ENCODE data around the gene OR6C68.
"Not testable (repeated sequence)": the region's sequence is repeated elsewhere in the genome, so short reads cannot be mapped to it uniquely, and the experiment has no call there.

The OR6C68 gene

DNA sequence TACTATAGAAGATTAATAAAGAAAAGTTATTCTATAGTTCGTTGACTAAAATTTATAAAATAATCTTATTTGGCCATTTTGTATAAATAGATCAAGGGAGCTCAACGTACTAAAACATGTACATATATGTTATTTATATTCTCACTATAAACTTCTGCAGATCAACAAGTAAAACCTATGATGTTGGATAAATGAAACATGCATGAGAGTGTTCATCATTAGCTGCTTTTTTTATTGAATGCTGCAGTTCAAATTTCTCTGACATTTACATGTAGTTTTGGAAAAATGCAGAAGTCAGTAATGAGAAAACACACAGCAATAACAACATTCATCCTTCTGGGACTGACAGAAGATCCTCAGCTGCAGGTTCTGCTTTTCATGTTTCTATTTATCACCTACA is at the start of gene OR6C68:
Gene OR6C68, plus strand, starts transcription at position 301 of the 400 bp plus-strand sequence. Its CDS starts 0 bp downstream, at position 301.
- FAIRE-seq = no peak

GRCh38 chr12:55443776-55444175 is 48.4 kb upstream of the OR6C68 start, which contains the start of gene OR6C2:
Gene OR6C2, plus strand, starts transcription at chr12:55444076. Its CDS starts 8,138 bp downstream, at chr12:55452214.
- no peak for FAIRE-seq

DNA sequence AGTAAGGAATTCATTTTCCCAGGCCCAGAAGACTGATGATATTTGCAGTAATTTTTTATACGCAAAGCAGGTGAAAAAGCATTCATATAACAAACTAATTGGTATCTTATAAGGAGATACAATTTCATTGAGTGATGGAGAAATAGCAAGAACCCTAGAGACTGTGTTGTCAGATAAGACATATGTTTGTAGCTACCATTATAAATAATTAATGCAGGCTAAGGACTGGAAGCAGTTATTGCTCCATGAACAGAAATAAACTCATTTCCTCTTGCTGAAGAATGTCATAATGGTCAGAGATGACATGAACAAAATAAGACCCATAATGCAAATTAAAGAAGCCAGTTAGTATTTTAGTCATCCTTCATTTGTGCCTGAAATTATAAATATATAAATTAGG is 46.8 kb upstream of the OR6C68 start:
- no peak for FAIRE-seq

- FAIRE-seq = no peak
These were observed 45.9 kb upstream of the OR6C68 start for GRCh38 chr12:55446326-55446725.

DNA sequence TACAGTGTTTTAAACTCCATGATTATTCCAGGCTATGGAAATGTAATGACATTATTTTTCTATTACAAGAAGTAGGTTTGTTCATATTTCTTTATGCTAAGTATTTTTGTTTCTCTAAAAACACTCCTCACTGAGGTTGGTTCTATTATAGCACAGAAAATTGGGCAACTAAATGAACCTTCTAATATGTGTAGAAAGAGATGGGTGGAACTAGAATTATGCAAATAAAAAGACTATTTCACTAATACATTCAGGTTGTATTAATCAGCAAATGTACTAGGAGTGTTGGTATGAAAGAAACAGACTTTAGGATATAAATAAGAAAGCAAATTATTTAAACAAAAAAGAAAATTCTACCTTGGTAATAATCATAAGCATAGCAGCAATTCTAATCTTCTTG is 43.4 kb upstream of the OR6C68 start:
- FAIRE-seq = no peak

DNA sequence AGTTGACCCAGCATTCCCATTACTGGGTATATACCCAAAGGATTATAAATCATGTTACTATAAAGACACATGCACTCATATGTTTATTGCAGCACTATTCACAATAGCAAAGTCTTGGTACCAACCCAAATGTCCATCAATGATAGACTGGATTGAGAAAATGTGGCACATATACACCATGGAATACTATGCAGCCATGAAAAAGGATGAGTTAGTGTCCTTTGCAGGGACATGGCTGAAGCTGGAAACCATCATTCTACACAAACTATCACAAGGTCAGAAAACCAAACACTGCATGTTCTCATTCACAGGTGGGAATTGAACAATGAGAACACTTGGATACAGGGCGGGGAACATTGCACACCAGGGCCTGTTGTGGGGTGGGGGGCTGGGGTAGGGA is 27.3 kb upstream of the OR6C68 start:
- not testable (repeated sequence) for FAIRE-seq

DNA sequence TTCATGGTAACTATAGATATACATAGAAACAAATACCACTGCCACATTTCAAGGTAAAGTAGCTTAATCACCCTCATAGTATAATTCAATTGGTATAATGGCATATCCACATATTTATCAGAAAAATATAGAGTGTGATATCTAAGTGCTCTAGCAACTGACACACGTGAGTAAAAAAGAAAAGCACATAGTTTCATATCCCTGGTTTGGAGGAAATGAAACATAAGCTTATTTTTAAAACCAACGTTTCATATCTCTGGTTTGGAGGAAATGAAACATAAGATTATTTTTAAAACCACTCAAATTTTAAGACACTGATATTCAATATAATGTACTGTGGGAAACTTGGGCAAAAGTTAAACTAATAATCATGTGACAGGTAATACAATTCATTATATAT is 24.3 kb upstream of the OR6C68 start:
- no peak for FAIRE-seq

- no peak for FAIRE-seq
These were observed 22.9 kb upstream of the OR6C68 start for GRCh38 chr12:55469291-55469690.

GRCh38 chr12:55470088-55470829 is 21.9 kb upstream of the OR6C68 start, which contains the start of gene OR6C70:
Gene OR6C70, minus strand, starts transcription at chr12:55470138. Its CDS starts 0 bp downstream, at chr12:55470138.
- no peak for FAIRE-seq

GRCh38 chr12:55472264-55472663 is 19.9 kb upstream of the OR6C68 start:
- FAIRE-seq = no peak

- not testable (repeated sequence) for FAIRE-seq
These were observed 13.0 kb upstream of the OR6C68 start for GRCh38 chr12:55479136-55479535.

DNA sequence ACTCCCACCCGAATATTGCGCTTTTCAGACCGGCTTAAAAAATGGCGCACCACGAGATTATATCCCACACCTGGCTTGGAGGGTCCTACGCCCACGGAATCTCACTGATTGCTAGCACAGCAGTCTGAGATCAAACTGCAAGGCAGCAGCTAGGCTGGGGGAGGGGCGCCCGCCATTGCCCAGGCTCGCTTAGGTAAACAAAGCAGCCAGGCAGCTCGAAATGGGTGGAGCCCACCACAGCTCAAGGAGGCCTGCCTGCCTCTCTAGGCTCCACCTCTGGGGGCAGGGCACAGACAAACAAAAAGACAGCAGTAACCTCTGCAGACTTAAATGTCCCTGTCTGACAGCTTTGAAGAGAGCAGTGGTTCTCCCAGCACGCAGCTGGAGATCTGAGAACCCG is 7.9 kb upstream of the OR6C68 start:
- FAIRE-seq = not testable (repeated sequence)

DNA sequence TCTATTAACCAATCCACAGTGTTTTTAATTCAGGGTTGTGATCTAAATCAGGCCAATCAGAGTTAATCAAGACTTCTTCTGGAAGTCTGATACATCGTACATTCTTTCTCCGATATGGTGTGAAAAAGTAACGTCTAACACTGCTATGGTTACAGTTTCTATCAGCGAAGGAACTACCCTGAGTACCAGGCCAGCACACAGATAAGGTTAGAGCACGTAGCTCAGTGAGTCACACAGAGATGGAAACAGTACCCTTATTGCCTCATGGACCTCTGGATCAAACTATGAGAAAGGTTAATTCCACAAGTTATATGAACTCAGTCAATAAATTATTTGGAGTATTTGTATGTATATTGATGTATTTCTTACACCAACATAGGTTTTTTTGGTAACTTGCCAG is 3.3 kb downstream of the OR6C68 start:
- FAIRE-seq = no peak

- FAIRE-seq = no peak
These were observed 7.1 kb downstream of the OR6C68 start for GRCh38 chr12:55499231-55499630.

DNA sequence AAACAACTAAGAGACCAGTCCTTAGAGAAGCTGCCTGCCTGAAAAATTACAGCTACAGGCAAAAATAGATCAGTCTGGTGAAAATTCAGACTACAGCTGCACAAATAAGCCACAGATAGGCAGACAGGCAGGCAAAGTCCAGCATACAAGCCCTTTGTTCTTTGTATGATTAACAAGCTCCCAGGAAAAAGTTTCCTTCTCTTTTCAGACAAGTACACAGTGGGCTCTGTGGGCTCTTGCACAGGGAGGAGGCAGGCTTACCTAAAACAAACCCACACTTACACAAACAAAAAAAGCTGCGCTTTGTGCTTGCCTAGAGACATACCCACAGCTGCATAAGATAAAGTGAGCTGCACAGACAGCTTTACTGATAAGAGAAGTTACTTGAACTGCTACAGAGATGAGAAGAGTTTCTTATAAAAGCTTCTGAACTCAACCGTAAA is 7.7 kb downstream of the OR6C68 start:
- FAIRE-seq = no peak

GRCh38 chr12:55501601-55502000 is 9.4 kb downstream of the OR6C68 start:
- FAIRE-seq = no peak

- no peak for FAIRE-seq
These were observed 23.5 kb downstream of the OR6C68 start for GRCh38 chr12:55515696-55516095.

DNA sequence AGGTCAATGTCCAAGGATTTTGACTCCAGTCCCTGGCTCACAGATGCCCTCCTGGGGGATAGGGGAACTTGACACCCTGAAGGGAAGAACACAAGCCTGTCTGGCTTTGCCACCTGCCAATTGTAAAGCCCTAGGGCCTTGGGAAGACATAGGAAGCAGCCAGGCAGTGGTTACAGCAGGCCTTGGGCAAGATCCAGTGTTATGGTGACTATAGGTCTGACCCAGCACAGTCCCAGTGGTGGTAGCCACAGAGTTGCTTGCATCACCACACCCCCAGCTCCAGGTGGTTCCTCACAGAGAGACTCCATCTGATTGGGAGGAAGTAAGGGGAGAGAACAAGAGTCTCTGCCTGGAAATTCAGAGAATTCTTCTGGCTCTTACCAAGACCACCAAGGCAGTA is 24.2 kb downstream of the OR6C68 start:
- FAIRE-seq = no peak
